GM23338 (cell line): ENCODE measurements around the gene SORT1.

Source experiments
- CREB1 ChIP-seq: fragments of 250-450 bp; sonication (Bioruptor Pico); IDR thresholded peaks from 2 replicates; pipeline ENCODE4 v1.5.0; 2020; ENCODE audit warnings: low read depth, mild to moderate bottlenecking, moderate library complexity
- CTCF ChIP-seq, 2 experiments: fragments of 200-600 bp in 1 of 2; sonication (generic) in 1 of 2; conservative IDR thresholded peaks; 2 replicates each; pipeline versions ENCODE4 v1.5.1 to v1.6.1; 2016 to 2017; ENCODE audit warnings: antibody characterized with exemption in 2 of 2, low read depth in 2 of 2, mild to moderate bottlenecking in 2 of 2, moderate library complexity in 1 of 2
- EZH2 ChIP-seq: fragments of 200-600 bp; sonication (generic); IDR thresholded peaks from one replicate; pipeline ENCODE4 v1.8.0; 2017; ENCODE audit warnings: antibody characterized with exemption, mild to moderate bottlenecking, low read depth; ENCODE audit not compliant: unreplicated experiment

- TF ChIP-seq CTCF (conservative IDR thresholded peaks at IDR 0.05; ENCODE audit: low read depth in 2 of 2) (no peak), EZH2 (no peak), CREB1 (no peak)
These were observed 11.5 kb downstream of the SORT1 start for GRCh38 chr1:109386054-109386717.
